HG03439 (cell line): ENCODE data around the gene LPCAT2.

ENCODE experiments used
- ATAC-seq: cut with Tn5 transposase; IDR thresholded peaks from one replicate; pipeline ENCODE4 v1.9.1; 2021; ENCODE audit warnings: mild to moderate bottlenecking, moderate library complexity; ENCODE audit not compliant: unreplicated experiment

Gene LPCAT2

GRCh38 chr16:55542459-55543082 lies 33.7 kb downstream of the LPCAT2 start:
- no peak for ATAC-seq

GRCh38 chr16:55543472-55543871 lies 34.6 kb downstream of the LPCAT2 start:
- no peak for ATAC-seq

DNA sequence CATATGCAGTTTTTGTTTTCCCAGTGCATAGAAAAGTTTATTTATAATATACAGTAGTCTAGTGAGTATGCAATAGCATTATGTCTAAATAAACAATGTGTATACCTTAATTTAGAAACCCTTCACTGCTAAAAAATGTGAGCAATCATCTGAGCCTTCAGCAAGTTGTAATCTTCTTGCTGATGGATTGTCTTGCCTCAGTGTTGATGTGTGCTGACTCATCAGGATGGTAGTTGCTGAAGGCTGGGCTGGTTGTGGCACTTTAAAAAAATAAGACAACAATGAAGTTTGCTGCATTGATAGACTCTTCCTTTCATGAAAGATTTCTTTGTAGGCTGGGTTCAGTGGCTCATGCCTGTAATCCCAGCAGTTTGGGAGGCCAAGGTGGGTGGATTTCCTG lies 43.7 kb downstream of the LPCAT2 start:
- no peak for ATAC-seq

DNA sequence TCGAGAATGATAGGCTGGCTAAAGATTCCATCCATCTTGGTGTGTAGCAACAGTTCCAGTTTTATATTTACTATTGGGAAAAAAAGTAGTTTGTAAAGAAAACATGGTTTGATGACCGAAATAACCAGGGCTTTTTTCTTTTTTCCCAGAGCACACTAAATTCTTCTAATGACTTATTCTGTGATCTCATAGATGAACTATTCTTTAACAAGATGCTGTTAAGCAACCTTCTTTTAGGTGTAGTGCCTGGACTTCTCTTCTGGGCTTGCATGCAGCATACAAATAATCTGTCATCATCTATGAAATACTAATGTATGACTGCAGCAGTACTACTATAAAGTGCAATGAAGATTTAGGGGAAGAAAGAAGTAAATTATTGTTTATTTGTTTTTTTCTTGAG lies 46.6 kb downstream of the LPCAT2 start:
- ATAC-seq: no peak

DNA sequence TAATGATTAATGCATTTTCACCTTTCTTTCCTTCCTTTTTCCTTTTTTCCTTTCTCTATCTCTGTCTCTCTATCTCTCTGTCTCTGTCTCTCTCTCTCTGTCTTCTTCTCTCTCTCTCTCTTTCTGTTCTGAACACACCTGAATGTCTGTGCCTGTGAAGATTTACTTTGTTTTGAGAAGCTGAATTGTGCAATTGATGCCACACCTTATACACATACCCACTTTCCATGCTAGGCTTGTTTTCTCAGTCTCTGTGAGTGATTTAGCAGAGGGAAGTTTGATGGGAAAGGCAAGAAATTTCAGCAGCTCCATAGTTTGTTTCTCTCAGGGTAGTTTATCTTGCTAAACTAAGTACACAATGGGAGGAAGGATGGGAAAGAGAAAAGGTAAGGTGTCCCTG lies 48.3 kb downstream of the LPCAT2 start:
- ATAC-seq: no peak

DNA sequence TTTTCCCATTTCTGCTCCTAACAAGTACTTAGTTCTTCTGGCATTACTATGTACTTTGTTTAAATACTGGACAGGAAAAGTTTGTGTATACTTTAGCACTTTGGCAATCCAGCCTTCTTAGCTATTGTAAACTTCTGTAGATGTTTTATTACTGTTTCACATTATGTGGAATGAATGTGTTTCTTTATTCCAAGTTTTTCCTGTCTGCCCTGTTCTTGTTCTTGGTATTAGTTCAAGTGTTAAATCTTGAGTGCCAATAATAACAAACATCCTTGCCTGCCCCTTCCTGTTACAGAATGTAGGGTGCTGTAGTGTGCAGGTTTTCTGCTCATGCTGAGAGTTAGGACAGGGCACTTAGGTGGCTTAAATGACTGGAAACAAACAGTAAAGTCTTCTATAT lies 50.4 kb downstream of the LPCAT2 start:
- ATAC-seq: no peak

- ATAC-seq: no peak
Measured at GRCh38 chr16:55559933-55560516, 51.2 kb downstream of the LPCAT2 start.

DNA sequence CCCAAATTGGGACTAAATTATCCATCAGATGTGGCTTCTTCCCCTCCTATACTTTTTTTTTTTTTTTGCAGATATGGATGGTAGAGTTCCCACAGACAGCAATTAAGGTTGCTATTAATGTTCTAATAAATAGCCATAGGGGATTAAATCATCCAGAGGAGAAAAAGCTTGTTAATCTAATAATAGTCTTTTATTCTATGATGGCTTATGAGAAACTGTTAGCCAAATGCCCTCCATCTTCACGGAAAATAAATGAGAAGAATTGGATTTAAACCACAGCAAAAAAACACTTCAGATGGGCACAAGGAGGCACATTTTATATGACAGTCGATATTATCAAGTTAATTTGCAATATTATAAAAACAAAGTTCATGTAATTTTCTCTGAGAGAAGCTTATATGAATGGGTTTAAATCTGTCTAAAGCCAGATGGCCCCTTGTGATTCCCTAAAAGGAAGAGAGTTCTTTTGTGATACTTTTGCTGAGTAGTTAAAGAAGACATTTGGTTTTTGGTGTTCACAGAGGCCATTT lies 52.5 kb downstream of the LPCAT2 start:
- ATAC-seq: no peak

GRCh38 chr16:55562936-55563335 lies 54.1 kb downstream of the LPCAT2 start:
- no peak for ATAC-seq

DNA sequence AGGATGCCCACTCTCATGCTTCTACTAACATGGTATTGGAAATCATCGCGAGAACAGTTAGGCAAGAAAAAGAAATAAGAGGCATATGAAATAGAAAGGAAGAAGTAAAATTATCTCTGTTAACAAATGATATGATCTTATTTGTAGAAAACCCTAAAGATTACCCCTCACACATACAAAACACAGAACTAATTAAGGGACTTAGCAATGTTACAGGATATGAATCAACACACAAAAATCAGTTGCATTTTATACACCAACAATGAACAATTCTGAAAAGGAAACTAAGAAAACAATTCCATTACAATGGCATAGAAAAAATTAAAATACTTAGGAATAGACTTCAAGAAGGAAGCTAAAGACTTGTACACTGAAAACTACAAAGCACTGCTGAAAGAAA lies 54.9 kb downstream of the LPCAT2 start:
- no peak for ATAC-seq

GRCh38 chr16:55565086-55565485 lies 56.2 kb downstream of the LPCAT2 start:
- ATAC-seq: no peak

DNA sequence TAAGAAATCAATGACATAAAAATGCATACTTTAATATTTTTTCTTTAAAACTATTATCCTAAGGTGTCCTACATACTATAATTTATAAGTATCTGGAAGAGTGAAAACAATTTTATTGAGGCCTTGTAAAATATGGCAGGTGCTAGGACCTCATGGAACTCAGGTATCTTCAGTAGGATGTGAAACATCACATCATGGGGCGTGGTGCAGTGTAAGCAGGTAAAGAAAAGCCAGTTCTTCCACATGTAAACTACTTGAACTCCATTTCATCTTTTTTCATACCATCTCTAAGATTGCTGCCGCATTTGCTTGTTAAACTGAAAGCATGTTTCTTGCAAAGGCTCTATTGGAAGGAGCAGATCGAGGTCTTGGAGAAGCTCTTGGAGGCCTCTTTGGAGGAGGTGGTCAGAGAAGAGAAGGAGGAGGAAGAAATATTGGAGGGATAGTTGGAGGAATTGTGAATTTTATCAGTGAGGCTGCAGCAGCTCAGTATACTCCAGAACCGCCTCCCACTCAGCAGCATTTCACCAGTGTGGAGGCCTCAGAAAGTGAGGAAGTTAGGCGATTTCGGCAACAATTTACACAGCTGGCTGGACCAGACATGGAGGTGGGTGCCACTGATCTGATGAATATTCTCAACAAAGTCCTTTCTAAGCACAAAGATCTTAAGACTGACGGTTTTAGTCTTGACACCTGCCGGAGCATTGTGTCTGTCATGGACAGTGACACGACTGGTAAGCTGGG lies 57.7 kb downstream of the LPCAT2 start, which contains the start of gene CAPNS2:
CAPNS2 (plus strand) TSS at position 253 of the 744 bp plus-strand sequence; CDS start at position 326, 73 bp downstream.
- ATAC-seq: no peak

DNA sequence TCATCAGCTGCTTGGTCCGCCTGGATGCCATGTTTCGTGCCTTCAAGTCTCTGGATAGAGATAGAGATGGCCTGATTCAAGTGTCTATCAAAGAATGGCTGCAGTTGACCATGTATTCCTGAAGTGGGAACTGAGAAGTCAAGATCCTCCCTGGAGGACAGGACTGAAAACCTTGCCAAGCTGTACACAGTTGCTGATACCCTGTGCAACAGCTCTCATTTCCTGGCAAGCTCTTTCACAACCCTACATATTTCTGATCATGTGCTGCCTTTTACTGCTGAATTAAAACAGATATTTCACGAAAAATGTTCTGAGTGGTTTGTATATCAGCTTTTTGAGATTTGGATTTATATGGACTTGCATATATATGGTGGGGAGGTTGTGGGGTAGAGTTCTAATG lies 58.5 kb downstream of the LPCAT2 start:
- no peak for ATAC-seq

DNA sequence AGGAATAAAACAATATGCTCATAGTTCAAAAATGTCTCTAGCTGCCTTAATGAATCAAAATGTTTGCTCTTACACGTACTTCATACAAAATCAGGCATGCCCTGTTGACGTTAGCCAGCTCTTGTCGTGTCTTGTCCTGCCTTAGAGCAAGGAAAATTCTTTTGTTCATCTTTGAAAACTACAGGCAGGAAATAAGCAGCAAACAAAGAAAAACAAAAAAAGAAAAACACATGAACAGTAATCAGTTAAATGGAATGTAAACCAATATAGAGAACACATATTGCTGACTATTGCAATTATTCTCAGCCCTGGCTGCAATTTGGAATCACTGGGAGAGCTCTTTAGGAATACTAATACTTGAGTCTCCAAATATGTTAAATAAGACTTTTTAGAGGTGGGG lies 59.3 kb downstream of the LPCAT2 start:
- ATAC-seq: no peak

- no peak for ATAC-seq
Measured at GRCh38 chr16:55569025-55569424, 60.2 kb downstream of the LPCAT2 start.

DNA sequence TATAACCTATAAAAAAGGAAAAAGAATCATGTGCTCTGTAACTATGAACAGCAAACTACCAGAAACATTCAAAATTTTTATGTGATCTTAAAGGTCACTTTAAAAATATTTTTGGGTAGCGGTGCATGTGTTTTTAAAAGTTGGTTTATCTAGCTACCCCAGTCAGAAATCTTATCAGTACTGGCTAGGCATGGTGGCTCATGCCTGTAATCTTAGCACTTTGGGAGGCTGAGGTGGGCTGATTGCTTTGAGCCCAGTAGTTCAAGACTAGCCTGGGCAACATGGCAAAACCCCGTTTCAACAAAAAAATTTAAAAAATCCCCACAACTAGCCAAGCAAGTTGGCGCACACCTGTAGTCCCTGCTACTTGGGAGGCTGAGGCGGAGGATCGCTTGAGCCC lies 61.3 kb downstream of the LPCAT2 start:
- ATAC-seq: no peak

- no peak for ATAC-seq
Measured at GRCh38 chr16:55571191-55571897, 62.5 kb downstream of the LPCAT2 start.

- no peak for ATAC-seq
Measured at GRCh38 chr16:55572439-55572838, 63.6 kb downstream of the LPCAT2 start.

DNA sequence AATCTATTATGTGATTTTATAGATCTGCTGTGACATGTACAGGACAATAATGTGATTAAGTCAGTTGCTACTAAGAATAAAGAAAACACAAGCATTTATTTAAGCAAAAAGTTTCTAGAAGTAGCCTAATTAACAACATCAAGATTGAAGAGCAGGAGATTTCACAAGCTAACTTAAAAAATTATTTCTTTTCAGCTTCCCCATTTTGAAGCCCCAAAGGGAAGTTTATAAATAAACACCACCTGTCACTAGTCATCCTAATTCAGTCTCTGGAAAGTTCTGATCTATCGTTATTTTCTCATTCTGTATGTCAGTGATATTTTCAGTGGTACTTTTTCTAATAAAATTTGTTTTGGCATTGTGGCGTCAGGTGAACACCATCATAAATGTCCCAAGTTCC lies 65.9 kb downstream of the LPCAT2 start:
- no peak for ATAC-seq

GRCh38 chr16:55575496-55575895 lies 66.6 kb downstream of the LPCAT2 start:
- no peak for ATAC-seq

DNA sequence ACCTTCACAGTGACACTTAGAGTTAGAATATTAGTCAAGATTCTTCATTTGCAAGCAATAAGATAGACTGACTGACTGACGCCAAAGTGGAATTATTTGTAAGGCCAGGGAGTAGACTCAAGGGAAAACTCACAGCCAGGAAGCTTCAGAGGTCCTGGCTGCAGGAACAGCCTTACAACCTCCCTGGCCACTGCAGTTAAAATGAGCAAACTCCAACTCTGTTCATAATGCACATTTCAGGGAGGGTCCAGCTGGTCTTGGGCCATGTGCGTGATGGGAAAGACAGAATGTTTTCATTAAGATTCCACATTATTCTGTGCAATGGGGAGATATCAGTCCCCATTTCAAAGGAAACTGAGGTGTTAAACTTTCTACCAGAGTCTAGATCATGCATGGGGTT lies 67.5 kb downstream of the LPCAT2 start:
- no peak for ATAC-seq
